K562 (cell line): ENCODE measurements around the gene TRNP1. TPM values are rescaled to one million over a fixed set of nuclear protein-coding genes. Genes with fewer than 3 reads are reported as not detected.

ENCODE experiments used
- ATAC-seq: fragments of 200-7000 bp; cut with Tn5 transposase; 3 replicates; pipeline ENCODE4 v1.9.1; 2020; ENCODE audit warnings: moderate library complexity
- BruUV-seq: library from RNA; stranded (reverse); fragments of 400-500 nt; replicated peaks from 2 replicates; lab custom pipeline; 2021; lab: Mats Ljungman, UMichigan
- CTCF ChIA-PET: fragments of 300-600 bp; formaldehyde crosslinking; extraction: SDS; loops from one replicate; lab custom pipeline; 2021; ENCODE audit warnings: low intra/inter-chr PET ratio; lab: Yijun Ruan, JAX
- POLR2A ChIA-PET: fragments of 300-600, 350-650 bp; sonication (Branson Sonifier 250); formaldehyde crosslinking; extraction: SDS; loops from one replicate; lab custom pipeline; 2021; ENCODE audit warnings: antibody characterized with exemption, inconsistent platforms; lab: Yijun Ruan, JAX
- DNase-seq, 4 experiments: peaks; one replicate each; pipeline versions ENCODE4 v3.0.0 to v3.0.0-alpha.2; 2011 to 2018; ENCODE audit warnings: low spot score in 3 of 4, mixed read lengths in 3 of 4; ENCODE audit errors: extremely low read depth in 1 of 4
- FAIRE-seq: peaks from 2 replicates; lab custom pipeline; 2011; peaks lifted over from hg19 to GRCh38; lab: Jason Lieb, UNC
- H2AFZ ChIP-seq: 2 replicates; pipeline ENCODE4 v1.6.0; 2011; ENCODE audit warnings: low read depth, low read length, control low read depth, inconsistent platforms
- H3K27ac ChIP-seq: fragments of 200-600 bp; 3 replicates; pipeline ENCODE4 v1.8.0; 2011; ENCODE audit warnings: low read depth, mild to moderate bottlenecking, control low read depth, inconsistent platforms, low read length, moderate library complexity, mixed read lengths; ENCODE audit errors: extremely low read depth
- H3K27me3 ChIP-seq, 2 experiments: fragments of 300-600 bp in 1 of 2; 2 replicates in 1 of 2; 3 replicates in 1 of 2; pipeline versions ENCODE4 v1.6.0 to v1.8.0; 2011; ENCODE audit warnings: inconsistent platforms in 2 of 2, low read length in 2 of 2, mild to moderate bottlenecking in 1 of 2, mixed read lengths in 1 of 2, moderate library complexity in 1 of 2; ENCODE audit not compliant: control insufficient read depth in 2 of 2, insufficient read depth in 2 of 2
- H3K36me3 ChIP-seq: fragments of 300-600 bp; 3 replicates; pipeline ENCODE4 v1.8.0; 2011; ENCODE audit warnings: mild to moderate bottlenecking, low read length, inconsistent platforms; ENCODE audit not compliant: control insufficient read depth, insufficient read depth
- H3K4me1 ChIP-seq, 2 experiments: fragments of 200-600 bp in 1 of 2; replicated peaks in 1 of 2; 2 replicates in 1 of 2; 3 replicates in 1 of 2; pipeline versions ENCODE4 v1.5.1 to v1.8.0; 2011; ENCODE audit warnings: inconsistent platforms in 2 of 2, low read length in 2 of 2, mild to moderate bottlenecking in 1 of 2, mixed read lengths in 1 of 2, moderate library complexity in 1 of 2; ENCODE audit not compliant: control insufficient read depth in 2 of 2, insufficient read depth in 2 of 2
- H3K4me2 ChIP-seq: 2 replicates; pipeline ENCODE4 v1.6.1; 2011; ENCODE audit warnings: low read length, control low read depth, inconsistent platforms, mixed read lengths; ENCODE audit not compliant: insufficient read depth
- H3K4me3 ChIP-seq: fragments of 200-600 bp; sonication (generic), shearing (Covaris generic); 2 replicates; pipeline ENCODE4 v1.5.1; 2016; ENCODE audit warnings: control low read depth, inconsistent platforms
- H3K79me2 ChIP-seq: fragments of 200-600 bp; 3 replicates; pipeline ENCODE4 v1.8.0; 2011; ENCODE audit warnings: low read length, inconsistent platforms; ENCODE audit not compliant: control insufficient read depth, insufficient read depth
- H3K9ac ChIP-seq, 2 experiments: 2 replicates each; pipeline versions ENCODE4 v1.6.0 to v1.6.1; 2011; ENCODE audit warnings: low read depth in 2 of 2, low read length in 2 of 2, control low read depth in 1 of 2, inconsistent platforms in 1 of 2, mild to moderate bottlenecking in 1 of 2, mixed read lengths in 1 of 2; ENCODE audit not compliant: insufficient read depth in 1 of 2
- H3K9me1 ChIP-seq: one replicate; pipeline ENCODE4 v1.6.0; 2011; ENCODE audit warnings: inconsistent platforms, mild to moderate bottlenecking, low read length, moderate library complexity; ENCODE audit not compliant: control insufficient read depth, insufficient read depth
- H3K9me3 ChIP-seq: replicated peaks from 2 replicates; pipeline ENCODE4 v1.5.1; 2011; ENCODE audit warnings: low read depth, low read length, inconsistent platforms; ENCODE audit not compliant: control insufficient read depth, insufficient read depth
- H4K20me1 ChIP-seq: replicated peaks from 2 replicates; pipeline ENCODE4 v1.6.1; 2011; ENCODE audit warnings: low read length, inconsistent platforms, mixed read lengths; ENCODE audit not compliant: control insufficient read depth, insufficient read depth
- CBX2 ChIP-seq: fragments of 200-600 bp; sonication (generic); IDR thresholded peaks from one replicate; pipeline ENCODE4 v1.6.1; 2012; ENCODE audit warnings: mild to moderate bottlenecking, low read length, inconsistent platforms; ENCODE audit not compliant: insufficient read depth, poor library complexity, severe bottlenecking
- E2F8 ChIP-seq: fragments of 450-650 bp; IDR thresholded peaks from 2 replicates; pipeline ENCODE4 v1.7.1; 2018; ENCODE audit warnings: mild to moderate bottlenecking, low read depth; ENCODE audit not compliant: partially characterized antibody
- ETV1 ChIP-seq: fragments of 450-650 bp; conservative IDR thresholded peaks from 2 replicates; pipeline ENCODE4 v1.6.1; 2016; ENCODE audit warnings: missing genetic modification characterization, control low read depth, low read depth, missing compliant biosample characterization
- JUN ChIP-seq, 2 experiments: sonication (generic) in 1 of 2; formaldehyde crosslinking in 1 of 2; IDR thresholded peaks; 2 replicates each; pipeline versions ENCODE4 v1.6.1 to v1.8.0; 2012 to 2022; ENCODE audit warnings: borderline replicate concordance in 2 of 2, mild to moderate bottlenecking in 2 of 2, improper control_type of control experiment in 1 of 2, low read depth in 1 of 2, low read length in 1 of 2, missing genetic modification reagents in 1 of 2
- RB1 ChIP-seq: fragments of 450-650 bp; IDR thresholded peaks from 2 replicates; pipeline ENCODE4 v1.6.1; 2017; ENCODE audit warnings: low read depth, mild to moderate bottlenecking
- RBM14 ChIP-seq: fragments of 200-400 bp; formaldehyde crosslinking; IDR thresholded peaks from 2 replicates; pipeline ENCODE4 v1.6.1; 2018; ENCODE audit warnings: low read depth, mild to moderate bottlenecking, low read length, moderate library complexity, borderline replicate concordance; ENCODE audit not compliant: insufficient read depth
- REST ChIP-seq, 2 experiments: fragments of 450-650 bp; formaldehyde crosslinking in 1 of 2; IDR thresholded peaks; 2 replicates each; pipeline versions ENCODE4 v1.4.0 to v1.6.1; 2014 to 2020; ENCODE audit warnings: mild to moderate bottlenecking in 2 of 2, borderline replicate concordance in 1 of 2, low read depth in 1 of 2
- SPI1 ChIP-seq: IDR thresholded peaks from 2 replicates; pipeline ENCODE4 v1.6.1; 2011; ENCODE audit warnings: low read depth, low read length, control low read depth, borderline replicate concordance
- WGBS: fragments of 100-300 bp; shearing (Covaris generic); methylation state at CpG from one replicate; pipeline ENCODE4 v1.1.6; 2016; ENCODE audit warnings: low coverage, mixed read lengths; ENCODE audit not compliant: insufficient coverage; ENCODE audit errors: missing lambda C conversion rate; 5-methylcytosine and 5-hydroxymethylcytosine counted together
- in situ Hi-C: fragments of 300-500 bp; cut with MboI; formaldehyde crosslinking; loops from 4 replicates; pipeline ENCODE4 v1.15.0; 2018; ENCODE audit warnings: inconsistent platforms, mixed read lengths
- intact Hi-C: fragments of 100-400 bp; cut with micrococcal nuclease; formaldehyde crosslinking; loops from 2 replicates; pipeline ENCODE4 v1.14.2; 2022
- polyA plus RNA-seq, 8 experiments: library from polyadenylated mRNA; depleted of rRNA in 4 of 8; stranded (reverse) in 5 of 8; unstranded in 3 of 8; fragments of >200 nt; fragmentation: Nextera tagmentation in 2 of 8; fragmentation: Illumina TruSeq in 1 of 8; extraction: Ambion mirVana in 2 of 8; extraction: Trizol in 1 of 8; gene quantifications; 2 replicates each; pipeline versions ENCODE4 v1.2.1 to v1.2.3, GENCODE V29; 2011 to 2014; ENCODE audit warnings: inconsistent platforms in 1 of 8, missing spikeins in 1 of 8
- total RNA-seq, 7 experiments: library from RNA; depleted of rRNA in 6 of 7; stranded (reverse); fragments of >200 nt in 6 of 7; fragmentation: Illumina TruSeq in 2 of 7; extraction: Trizol in 2 of 7; gene quantifications; 2 replicates each; pipeline versions ENCODE4 v1.2.1 to v1.2.3, GENCODE V29; 2011 to 2021; ENCODE audit warnings: low replicate concordance in 1 of 7

The TRNP1 gene
- total and polyA plus RNA-seq, 9 of the 15 experiments (the other 6 are each of a cell fraction or from before 2014, with no cell fraction given) = 0.03 to 1.3 (median 0.95) TPM

GRCh38 chr1:27047914-27048313 is 54.4 kb downstream of the TRNP1 start:
- Histone ChIP-seq H3K4me2 (no peak overlapping the region), H3K27me3 (peaks cover 0 to 5% of the 10 kb centered on the region in 2 experiments; a peak in 1 of 5 replicates), H3K4me3 (no peak overlapping the region), H3K9me1 (no peaks in the 10 kb centered on the region), H3K79me2 (no peaks in the 10 kb centered on the region), H3K9ac (no peak overlapping the region), H2AFZ (no peak overlapping the region), H3K9me3 (no peaks in the 10 kb centered on the region; the same call in 1 of the 2 replicates), H3K4me1 (peaks cover 3 to 12% of the 10 kb centered on the region in 2 experiments; a peak in 3 of 5 replicates), H3K36me3 (no peaks in the 10 kb centered on the region), H3K27ac (no peak overlapping the region), H4K20me1 (no peaks in the 10 kb centered on the region)
- ChIA-PET CTCF (interaction anchor here (7.1 kb wide), 1 partner anchor 48 kb away, joined by 227 read pairs; no protein-coding TSS in a partner anchor), POLR2A (interaction anchor here (0.5 to 1.2 kb wide), 2 partner anchors 46 to 240 kb away, joined by 3 read pairs; no protein-coding TSS in a partner anchor)
- FAIRE-seq = no peak
- ATAC-seq = no peak
- no TSS peak for BruUV-seq
- in situ Hi-C loops = loop anchor here (5.0 kb wide), 2 partner anchors 49 to 234 kb away; no protein-coding TSS in a partner anchor
- intact Hi-C loops = loop anchor here (5.0 to 10.0 kb wide), 3 partner anchors 249 to 617 kb away; no protein-coding TSS in a partner anchor
- DNase-seq = no peak
- 33% methylated on average over 6 of the region's 6 CpGs for WGBS
- no peak for TF ChIP-seq RB1
- no peak for TF ChIP-seq SPI1
- TF ChIP-seq CBX2 = no peak
- no peak for TF ChIP-seq REST (IDR thresholded peaks at IDR 0.05; ENCODE audit: borderline replicate concordance)
- no peak for TF ChIP-seq REST (CRISPR knock-in tag; IDR thresholded peaks at IDR 0.05; ENCODE audit: low read depth)
- no peak for TF ChIP-seq E2F8
- no peak for TF ChIP-seq JUN (IDR thresholded peaks at IDR 0.05; ENCODE audit: borderline replicate concordance, low read depth, low read length)
- TF ChIP-seq JUN (CRISPR knock-in tag; IDR thresholded peaks at IDR 0.05; ENCODE audit: borderline replicate concordance) = no peak
- TF ChIP-seq RBM14 = no peak
- TF ChIP-seq ETV1 (tag) = no peak
